GM12872 (cell line): Measurements from ENCODE around the gene LRRC4C.

ENCODE experiments used
- TF ChIP-seq, protein P1 (sequence below): IDR thresholded peaks from 3 replicates; pipeline ENCODE4 v1.5.1; 2011; ENCODE audit warnings: low read depth, mild to moderate bottlenecking, low read length, moderate library complexity; ENCODE audit not compliant: insufficient read depth

The LRRC4C gene

DNA sequence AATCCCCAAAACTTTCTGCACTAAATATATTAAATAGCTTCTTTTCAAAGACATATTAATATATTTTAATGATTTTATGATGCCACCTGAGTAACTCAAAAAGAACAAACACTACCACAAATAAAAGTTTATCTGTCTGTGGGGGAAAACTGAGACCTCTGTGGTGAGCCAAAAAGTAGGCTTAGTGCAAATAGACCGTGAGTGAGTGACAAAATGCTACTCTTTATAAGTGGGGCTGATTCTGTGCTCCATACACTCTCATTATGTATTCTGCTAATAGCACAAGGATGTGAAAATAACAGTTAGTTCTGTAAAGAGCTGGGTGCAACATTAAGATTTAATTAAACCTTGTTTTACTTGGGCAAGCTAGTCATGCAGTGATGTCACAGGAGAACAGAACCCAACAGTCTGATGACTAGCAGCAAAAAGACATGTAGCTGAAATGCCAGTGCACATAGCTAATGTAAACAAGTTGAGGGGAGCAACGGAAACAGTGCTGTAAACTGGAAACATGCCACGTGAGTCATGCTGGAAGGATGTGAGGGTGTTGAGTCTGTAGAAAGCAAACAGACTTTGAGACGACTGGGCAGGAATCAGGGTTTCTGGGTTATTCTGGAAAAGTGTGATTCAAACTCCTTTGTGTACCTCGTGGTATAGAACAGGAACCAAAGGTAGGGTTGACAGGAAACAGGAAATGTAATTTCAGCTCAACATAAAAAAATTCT lies 1130.4 kb downstream of the LRRC4C start:
- TF ChIP-seq, protein P1, sequence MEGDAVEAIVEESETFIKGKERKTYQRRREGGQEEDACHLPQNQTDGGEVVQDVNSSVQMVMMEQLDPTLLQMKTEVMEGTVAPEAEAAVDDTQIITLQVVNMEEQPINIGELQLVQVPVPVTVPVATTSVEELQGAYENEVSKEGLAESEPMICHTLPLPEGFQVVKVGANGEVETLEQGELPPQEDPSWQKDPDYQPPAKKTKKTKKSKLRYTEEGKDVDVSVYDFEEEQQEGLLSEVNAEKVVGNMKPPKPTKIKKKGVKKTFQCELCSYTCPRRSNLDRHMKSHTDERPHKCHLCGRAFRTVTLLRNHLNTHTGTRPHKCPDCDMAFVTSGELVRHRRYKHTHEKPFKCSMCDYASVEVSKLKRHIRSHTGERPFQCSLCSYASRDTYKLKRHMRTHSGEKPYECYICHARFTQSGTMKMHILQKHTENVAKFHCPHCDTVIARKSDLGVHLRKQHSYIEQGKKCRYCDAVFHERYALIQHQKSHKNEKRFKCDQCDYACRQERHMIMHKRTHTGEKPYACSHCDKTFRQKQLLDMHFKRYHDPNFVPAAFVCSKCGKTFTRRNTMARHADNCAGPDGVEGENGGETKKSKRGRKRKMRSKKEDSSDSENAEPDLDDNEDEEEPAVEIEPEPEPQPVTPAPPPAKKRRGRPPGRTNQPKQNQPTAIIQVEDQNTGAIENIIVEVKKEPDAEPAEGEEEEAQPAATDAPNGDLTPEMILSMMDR: no peak

DNA sequence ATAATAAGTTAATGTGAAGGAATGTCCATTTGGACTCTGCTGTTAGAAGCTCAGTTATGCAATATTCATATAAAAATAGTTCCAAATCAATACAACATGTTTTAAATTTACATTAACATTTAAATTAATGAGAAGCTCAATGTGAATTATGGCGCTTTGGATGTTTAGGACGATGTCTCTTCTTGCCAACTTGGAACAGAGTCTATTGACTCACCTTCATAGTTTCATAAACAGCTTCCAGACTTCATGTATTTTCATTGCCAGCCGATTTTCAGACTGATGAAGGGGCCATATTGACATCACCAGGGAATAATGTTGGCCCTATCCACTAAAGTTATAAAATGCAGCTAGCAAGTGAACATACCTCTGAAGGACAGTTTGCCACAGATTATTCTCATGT lies 1136.2 kb downstream of the LRRC4C start:
- TF ChIP-seq, protein P1: no peak

DNA sequence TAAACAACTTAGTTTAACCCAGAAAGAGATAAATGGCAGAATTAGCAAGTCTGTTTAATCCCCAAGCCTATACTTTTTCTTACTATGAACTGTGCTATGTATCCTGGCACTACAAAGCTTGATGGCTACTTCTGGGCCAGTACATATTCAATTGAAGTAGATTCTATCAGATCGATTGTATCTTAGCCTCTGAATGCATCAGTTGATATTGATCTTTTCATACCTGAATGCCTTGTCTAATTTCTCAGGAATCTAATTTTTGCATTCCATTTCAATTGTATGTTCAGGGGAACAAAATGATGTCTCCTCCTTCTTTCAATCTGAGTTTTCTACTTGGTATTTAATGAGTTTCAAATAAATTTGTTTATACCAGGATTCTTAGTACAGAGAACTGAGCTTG lies 1137.9 kb downstream of the LRRC4C start:
- TF ChIP-seq, protein P1: no peak

DNA sequence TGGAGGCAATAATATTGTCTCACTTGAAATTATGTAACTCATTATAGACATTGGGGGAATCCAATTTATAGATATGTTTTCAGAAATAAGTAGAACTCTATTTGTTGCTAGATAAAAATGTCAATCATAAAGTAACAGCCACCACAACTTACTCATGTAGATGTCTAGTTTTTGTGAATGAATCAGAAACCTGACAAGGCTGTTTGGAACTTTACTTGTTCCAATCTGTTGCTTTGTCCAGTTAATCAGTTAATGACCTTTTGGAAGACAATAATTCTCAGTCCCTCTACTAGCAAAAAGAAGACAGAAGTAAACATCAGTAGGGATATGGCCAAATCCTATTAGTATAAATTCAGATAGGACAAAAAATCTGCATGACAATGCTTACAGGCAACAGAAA lies 1143.3 kb downstream of the LRRC4C start:
- TF ChIP-seq, protein P1: no peak

DNA sequence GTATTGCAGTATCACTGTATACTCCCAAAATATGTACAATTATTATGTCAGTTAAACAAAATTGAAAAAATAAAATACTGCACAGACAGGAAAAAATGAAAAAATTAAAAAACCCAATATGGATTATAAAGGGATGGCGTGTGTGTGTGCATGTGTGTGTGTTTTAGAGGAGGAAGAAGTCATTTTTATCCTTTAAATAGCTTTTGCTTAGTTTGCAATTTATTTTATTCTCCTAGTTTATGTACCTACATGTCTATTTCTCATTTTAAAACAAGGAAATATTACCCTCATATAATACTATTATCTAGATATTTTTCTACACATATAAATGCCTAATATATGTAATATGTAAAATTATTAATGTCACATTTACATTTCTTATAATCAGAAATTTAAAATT lies 1144.3 kb downstream of the LRRC4C start:
- TF ChIP-seq, protein P1: no peak

DNA sequence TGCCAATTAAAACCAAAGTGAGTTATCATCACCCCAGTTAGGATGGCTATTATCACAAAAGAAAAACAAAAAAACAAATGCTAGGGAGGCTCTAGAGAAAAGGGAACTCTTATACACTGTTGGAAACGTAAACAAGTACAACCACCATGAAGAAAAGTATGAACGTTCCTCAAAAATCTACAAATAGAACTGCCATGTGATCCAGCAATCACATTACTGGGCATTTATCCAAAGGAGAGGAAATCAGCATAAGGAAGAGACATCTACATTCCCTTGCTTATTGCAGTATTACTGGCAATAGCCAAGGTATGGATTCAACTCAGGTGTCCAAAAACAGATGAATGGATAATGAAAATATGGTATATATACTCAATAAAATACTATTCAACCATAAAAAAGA lies 1145.1 kb downstream of the LRRC4C start:
- TF ChIP-seq, protein P1: no peak

DNA sequence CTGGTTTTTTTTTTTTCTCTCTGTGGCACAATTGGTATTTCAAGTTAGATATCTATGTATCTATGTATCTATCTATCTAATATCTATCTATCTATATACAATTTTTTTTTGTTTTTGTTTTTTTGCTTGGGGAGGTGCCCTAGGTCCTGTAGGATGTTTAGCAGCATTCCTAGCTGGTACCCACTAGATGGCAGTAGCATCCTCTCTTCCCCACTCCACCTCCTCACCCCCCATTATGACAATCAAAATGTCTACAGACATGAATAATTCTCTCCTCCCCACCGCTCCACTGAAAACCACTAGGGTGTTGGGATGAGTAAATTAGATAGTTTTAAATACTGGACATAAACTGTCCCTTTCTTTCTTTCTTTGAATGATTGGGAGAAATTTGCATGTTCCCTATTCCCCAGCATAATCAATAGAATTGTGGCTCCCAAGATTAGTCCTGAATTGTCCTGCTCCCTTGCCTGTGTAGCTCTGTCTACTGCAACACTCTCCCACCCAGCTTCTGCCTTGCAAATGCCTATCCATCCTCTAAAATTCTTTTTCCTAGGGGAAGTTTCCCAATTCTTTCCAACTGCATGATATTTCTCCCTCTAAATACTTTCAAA lies 1152.4 kb downstream of the LRRC4C start:
- TF ChIP-seq, protein P1: peak; percentile 69
